PC-9 (cell line): ENCODE measurements around the gene IPO4. TPM values are rescaled to one million over a fixed set of nuclear protein-coding genes. Genes with fewer than 3 reads are reported as not detected.
A peak's percentile ranks its signal among the peaks of the same experiment; 100 is the strongest.

ENCODE experiments used
- BruUV-seq: library from RNA; stranded (reverse); fragments of 400-500 nt; replicated peaks from 2 replicates; lab custom pipeline; 2021; lab: Mats Ljungman, UMichigan
- CTCF ChIA-PET: fragments of 300-600 bp; sonication (Branson Sonifier 250); formaldehyde crosslinking; loops from one replicate; lab custom pipeline; 2022; ENCODE audit warnings: antibody characterized with exemption; lab: Charles Lee
- POLR2A ChIA-PET: fragments of 300-600 bp; sonication (Branson Sonifier 250); formaldehyde crosslinking; loops from one replicate; lab custom pipeline; 2022; ENCODE audit warnings: antibody characterized with exemption; ENCODE audit not compliant: unreplicated experiment; lab: Charles Lee
- DNase-seq, 2 experiments: peaks; one replicate each; pipeline versions ENCODE4 v3.0.0 to v3.0.0-alpha.2; 2015 to 2022; ENCODE audit warnings: mixed read lengths in 1 of 2
- H2AFZ ChIP-seq: fragments of 200-600 bp; sonication (generic); 2 replicates; pipeline ENCODE4 v1.8.1; 2017; ENCODE audit warnings: antibody characterized with exemption
- H3F3A ChIP-seq: fragments of 200-600 bp; sonication (generic); 2 replicates; pipeline ENCODE4 v1.8.1; 2017; ENCODE audit warnings: antibody characterized with exemption, mild to moderate bottlenecking, low read depth; ENCODE audit not compliant: insufficient read depth
- H3K27ac ChIP-seq: fragments of 200-600 bp; sonication (generic); 2 replicates; pipeline ENCODE4 v1.6.1; 2016; ENCODE audit warnings: mixed run types
- H3K27me3 ChIP-seq: fragments of 200-600 bp; sonication (generic); 2 replicates; pipeline ENCODE4 v1.6.1; 2016; ENCODE audit warnings: low read depth, mixed run types; ENCODE audit not compliant: insufficient read depth
- H3K36me3 ChIP-seq: fragments of 200-600 bp; sonication (generic); 2 replicates; pipeline ENCODE4 v1.6.1; 2016; ENCODE audit warnings: low read depth, mixed run types
- H3K4me1 ChIP-seq: fragments of 200-600 bp; sonication (generic); replicated peaks from 2 replicates; pipeline ENCODE4 v1.6.1; 2016; ENCODE audit warnings: mixed run types; ENCODE audit not compliant: insufficient read depth
- H3K4me2 ChIP-seq: fragments of 200-600 bp; sonication (generic); 2 replicates; pipeline ENCODE4 v1.6.1; 2017; ENCODE audit warnings: mixed run types
- H3K4me3 ChIP-seq: fragments of 200-600 bp; sonication (generic); 2 replicates; pipeline ENCODE4 v1.6.1; 2016; ENCODE audit warnings: mixed run types
- H3K79me2 ChIP-seq: fragments of 200-600 bp; sonication (generic); 2 replicates; pipeline ENCODE4 v1.6.1; 2017; ENCODE audit warnings: low read depth, mixed run types
- H3K9me2 ChIP-seq: fragments of 200-600 bp; sonication (generic); 2 replicates; pipeline ENCODE4 v1.8.1; 2017; ENCODE audit warnings: mild to moderate bottlenecking; ENCODE audit not compliant: insufficient read depth
- H3K9me3 ChIP-seq: fragments of 200-600 bp; sonication (generic); 2 replicates; pipeline ENCODE4 v1.8.1; 2016; ENCODE audit warnings: low read depth; ENCODE audit not compliant: insufficient read depth
- H4K20me1 ChIP-seq: fragments of 200-600 bp; sonication (generic); 2 replicates; pipeline ENCODE4 v1.8.1; 2017; ENCODE audit not compliant: insufficient read depth
- CTCF ChIP-seq: fragments of 200-600 bp; sonication (generic); conservative IDR thresholded peaks from 2 replicates; pipeline ENCODE4 v1.6.1; 2017; ENCODE audit warnings: mixed run types, antibody characterized with exemption, mild to moderate bottlenecking, moderate library complexity
- EZH2 ChIP-seq: fragments of 200-600 bp; sonication (generic); IDR thresholded peaks from 2 replicates; pipeline ENCODE4 v1.8.0; 2017; ENCODE audit warnings: antibody characterized with exemption, low read depth
- intact Hi-C: fragments of 100-400 bp; cut with micrococcal nuclease; formaldehyde crosslinking; loops from one replicate; pipeline ENCODE4 v1.10.0; 2022; ENCODE audit not compliant: unreplicated experiment
- total RNA-seq: library from RNA; stranded (reverse); gene quantifications from 2 replicates; pipeline ENCODE4 v1.2.3, GENCODE V29; 2021

Gene IPO4
- total RNA-seq, 1 experiment from 2014 or later: 44.1 TPM

DNA sequence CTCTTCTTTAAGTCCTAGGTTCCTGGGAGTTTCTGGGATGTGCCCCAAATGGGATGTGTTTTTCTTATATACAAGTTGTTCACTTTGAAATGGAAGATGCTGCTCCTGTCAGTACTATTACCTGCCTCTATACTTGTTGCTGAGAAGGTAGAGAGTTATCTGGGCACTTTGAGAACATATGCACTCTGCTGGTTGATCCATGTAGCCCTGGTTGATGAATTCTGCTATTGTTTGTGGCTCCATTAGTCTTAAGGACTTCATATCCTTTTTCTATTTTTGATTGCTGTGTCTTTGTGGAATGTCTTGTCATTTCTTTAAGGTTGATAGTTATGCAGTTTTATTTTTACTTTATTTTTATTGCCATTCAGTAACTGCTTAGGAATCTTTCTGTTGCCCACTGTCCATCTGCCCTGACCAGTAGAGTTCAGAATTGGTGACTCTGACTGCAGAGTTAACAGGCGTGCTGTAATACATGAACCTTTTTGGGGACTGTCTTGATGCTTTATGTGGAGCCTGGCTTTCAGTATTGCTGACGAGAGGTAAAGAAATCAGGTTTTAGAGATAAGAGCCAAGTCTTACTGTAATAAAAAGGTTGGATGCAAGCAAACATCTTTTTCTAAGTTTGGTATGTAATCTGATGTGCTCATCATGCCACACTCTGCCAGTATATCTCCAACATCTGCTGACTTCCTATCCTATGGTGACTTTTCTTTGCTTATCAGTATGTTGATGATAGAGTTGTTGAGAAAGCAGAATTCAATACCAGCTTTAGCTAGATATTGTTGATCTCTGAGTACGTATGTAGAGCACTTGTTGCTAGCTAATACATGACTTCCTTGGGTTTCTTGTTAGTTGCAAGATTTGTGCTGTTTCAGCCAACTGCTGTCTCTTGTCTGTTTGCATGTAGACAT is 45.7 kb upstream of the IPO4 start:
- Histone ChIP-seq H4K20me1 (no peaks in the 10 kb centered on the region), H3K27me3 (no peaks in the 10 kb centered on the region), H2AFZ (no peak overlapping the region), H3K79me2 (peaks cover 47% of the 10 kb centered on the region), H3K36me3 (no peaks in the 10 kb centered on the region), H3K27ac (no peak overlapping the region), H3K4me2 (peak overlapping the region; percentile 96), H3K4me3 (no peak overlapping the region), H3K9me2 (no peaks in the 10 kb centered on the region), H3K9me3 (no peaks in the 10 kb centered on the region), H3F3A (peaks cover 8% of the 10 kb centered on the region; the same call in 1 of the 2 replicates), H3K4me1 (peaks cover 12% of the 10 kb centered on the region)
- ChIA-PET POLR2A (interaction anchor here (0.7 kb wide), 1 partner anchor 36 kb away, joined by 4 read pairs; no protein-coding TSS in a partner anchor), CTCF (no interaction called here)
- BruUV-seq: no TSS peak
- no peak for TF ChIP-seq CTCF
- TF ChIP-seq EZH2: no peak
- intact Hi-C loops: no loop called here
- DNase-seq: no peak

DNA sequence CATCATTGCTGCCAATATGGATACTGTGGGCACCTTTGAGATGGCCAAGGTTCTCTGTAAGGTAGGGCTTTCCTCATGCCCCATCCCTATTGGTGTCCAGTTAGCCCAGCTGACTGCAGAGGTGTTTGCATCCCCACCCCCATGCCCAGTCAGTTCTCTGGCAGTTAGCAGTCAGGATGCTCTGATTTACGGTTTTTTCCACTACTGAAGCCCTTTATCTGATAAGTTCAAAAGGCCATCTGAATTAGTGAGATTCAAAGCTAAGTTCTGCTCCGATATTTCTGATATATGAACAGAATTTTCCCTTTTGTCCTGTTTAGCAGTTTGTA is 44.9 kb upstream of the IPO4 start:
- peak overlapping the region; percentile 96 for H3K4me2 ChIP-seq
- peaks cover 53% of the 10 kb centered on the region for H3K79me2 ChIP-seq
- TF ChIP-seq EZH2 (no peak), CTCF (no peak)
- DNase-seq: no peak
- intact Hi-C loops: no loop called here
- peak overlapping the region; percentile 89 for H3K4me3 ChIP-seq
- peaks cover 12% of the 10 kb centered on the region for H3K4me1 ChIP-seq
- 0 out of 2 replicates have a peak overlapping the region, but pooled peaks have one; percentile 90 for H2AFZ ChIP-seq
- no TSS peak for BruUV-seq
- no peaks in the 10 kb centered on the region for H4K20me1 ChIP-seq
- H3F3A ChIP-seq: peaks cover 8% of the 10 kb centered on the region; the same call in 1 of the 2 replicates
- no peaks in the 10 kb centered on the region for H3K36me3 ChIP-seq
- H3K27ac ChIP-seq: 0 out of 2 replicates have a peak overlapping the region, but pooled peaks have one; percentile 59
- H3K9me3 ChIP-seq: no peaks in the 10 kb centered on the region
- H3K9me2 ChIP-seq: no peaks in the 10 kb centered on the region
- POLR2A ChIA-PET: interaction anchor here (0.7 kb wide), 1 partner anchor 37 kb away, joined by 4 read pairs; no protein-coding TSS in a partner anchor
- CTCF ChIA-PET: no interaction called here
- H3K27me3 ChIP-seq: no peaks in the 10 kb centered on the region

DNA sequence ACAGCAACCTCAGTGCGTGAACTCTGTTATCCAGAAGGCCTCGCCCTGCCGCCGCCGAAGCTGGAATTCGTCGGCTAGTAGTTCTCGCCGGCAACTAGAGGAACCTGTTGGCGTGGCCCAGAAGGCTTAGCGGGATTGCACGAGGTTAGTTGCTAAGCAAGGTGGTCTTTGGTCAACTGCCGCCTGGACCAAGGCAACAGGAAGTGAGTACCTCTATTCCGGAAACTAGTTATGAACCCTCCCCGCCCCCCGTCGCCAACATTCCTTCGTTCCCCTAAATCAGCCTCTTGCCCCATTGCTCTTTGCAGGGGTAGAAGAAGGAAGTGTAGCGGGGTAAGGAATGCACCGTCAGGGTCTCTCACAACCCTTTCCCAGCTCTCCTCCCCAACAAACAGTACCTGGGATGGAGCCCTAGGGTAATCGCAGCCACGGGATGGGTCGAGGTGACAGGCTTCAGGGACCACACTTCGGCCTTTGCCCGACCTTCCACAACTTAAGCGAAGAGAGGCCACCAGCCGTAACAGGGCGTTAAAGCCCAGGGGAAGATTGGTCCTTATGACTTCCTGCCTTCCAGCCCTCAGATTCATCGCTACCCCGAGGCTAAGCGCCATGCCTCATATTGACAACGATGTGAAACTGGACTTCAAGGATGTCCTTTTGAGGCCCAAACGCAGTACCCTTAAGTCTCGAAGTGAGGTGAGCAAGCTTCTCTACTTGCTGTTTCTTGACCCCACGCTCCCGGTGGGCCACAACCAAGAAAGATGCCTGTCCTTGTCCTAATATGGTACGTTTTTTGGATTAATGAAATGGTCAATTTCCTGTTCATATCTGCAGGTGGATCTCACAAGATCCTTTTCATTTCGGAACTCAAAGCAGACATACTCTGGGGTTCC is 44.3 kb upstream of the IPO4 start, which contains the start of gene GMPR2:
Gene GMPR2, plus strand, starts transcription at position 285 of the 893 bp plus-strand sequence. Its CDS starts 325 bp downstream, at position 610.
- TF ChIP-seq EZH2 (no peak), CTCF (no peak)
- Histone ChIP-seq H3K4me3 (peak within 1 kb of the TSS; percentile 89), H3K4me1 (peaks cover 12% of the 10 kb centered on the region), H3F3A (peaks cover 7% of the 10 kb centered on the region; the same call in 1 of the 2 replicates), H3K9me3 (no peaks in the 10 kb centered on the region), H4K20me1 (no peaks in the 10 kb centered on the region), H3K27ac (peak within 1 kb of the TSS; percentile 59), H3K27me3 (no peaks in the 10 kb centered on the region), H2AFZ (peak within 1 kb of the TSS; percentile 90), H3K79me2 (peaks cover 54% of the 10 kb centered on the region), H3K36me3 (no peaks in the 10 kb centered on the region), H3K9me2 (no peaks in the 10 kb centered on the region), H3K4me2 (peak within 1 kb of the TSS; percentile 96)
- intact Hi-C loops: no loop called here
- ChIA-PET CTCF (no interaction called here), POLR2A (no interaction called here)
- TSS peak; percentile 46 for BruUV-seq
- no peak for DNase-seq
